H1 (cell line): ENCODE measurements around the gene RALGDS. TPM values are rescaled to one million over a fixed set of nuclear protein-coding genes. Genes with fewer than 3 reads are reported as not detected.

Experiments used
- CTCF ChIA-PET: fragments of 300-600 bp; sonication (Branson Sonifier 250); formaldehyde crosslinking; loops from one replicate; lab custom pipeline; 2021; ENCODE audit not compliant: partially characterized antibody; lab: Charles Lee
- POLR2A ChIA-PET: fragments of 300-600 bp; sonication (Branson Sonifier 250); formaldehyde crosslinking; loops from one replicate; lab custom pipeline; 2021; ENCODE audit warnings: inconsistent platforms; ENCODE audit not compliant: partially characterized antibody; lab: Charles Lee
- DNase-seq, 2 experiments: peaks; one replicate each; pipeline versions ENCODE4 v3.0.0 to v3.0.0-alpha.2; 2010 to 2022; ENCODE audit warnings: low spot score in 2 of 2, low read depth in 1 of 2, mixed read lengths in 1 of 2
- FAIRE-seq: peaks from 2 replicates; lab custom pipeline; 2011; peaks lifted over from hg19 to GRCh38; lab: Jason Lieb, UNC
- H2AFZ ChIP-seq: 2 replicates; pipeline ENCODE4 v1.8.1; 2012; ENCODE audit warnings: low read length, inconsistent platforms
- H2AK5ac ChIP-seq: 2 replicates; pipeline ENCODE4 v1.6.1; 2013; ENCODE audit warnings: low read depth, low read length
- H2BK120ac ChIP-seq: replicated peaks from 2 replicates; pipeline ENCODE3; 2013; ENCODE audit warnings: low read depth, low read length, inconsistent platforms
- H2BK12ac ChIP-seq: 2 replicates; pipeline ENCODE4 v1.6.1; 2013; ENCODE audit warnings: low read depth, low read length
- H2BK15ac ChIP-seq: 2 replicates; pipeline ENCODE4 v1.6.1; 2013; ENCODE audit warnings: low read length
- H2BK20ac ChIP-seq: 2 replicates; pipeline ENCODE4 v1.6.1; 2013; ENCODE audit warnings: low read length
- H2BK5ac ChIP-seq: 2 replicates; pipeline ENCODE4 v1.6.1; 2013; ENCODE audit warnings: low read depth, low read length
- H3K14ac ChIP-seq: 2 replicates; pipeline ENCODE4 v1.6.1; 2013; ENCODE audit warnings: inconsistent platforms; ENCODE audit not compliant: insufficient read length
- H3K18ac ChIP-seq: 2 replicates; pipeline ENCODE4 v1.6.1; 2013; ENCODE audit warnings: low read length; ENCODE audit errors: extremely low read depth
- H3K23ac ChIP-seq: 2 replicates; pipeline ENCODE4 v1.6.1; 2013; ENCODE audit warnings: inconsistent platforms; ENCODE audit not compliant: insufficient read length
- H3K23me2 ChIP-seq: 2 replicates; pipeline ENCODE4 v1.6.1; 2013; ENCODE audit warnings: low read depth, low read length
- H3K27ac ChIP-seq: 2 replicates; pipeline ENCODE4 v1.6.1; 2011; ENCODE audit warnings: low read depth, low read length, inconsistent platforms
- H3K27me3 ChIP-seq, 4 experiments: replicated peaks in 1 of 4; 1 replicate in 1 of 4; 2 replicates in 3 of 4; pipeline versions ENCODE4 v1.6.1 to v1.8.1; 2011 to 2013; ENCODE audit warnings: low read length in 3 of 4, mild to moderate bottlenecking in 3 of 4, inconsistent platforms in 2 of 4, mixed read lengths in 2 of 4, moderate library complexity in 1 of 4; ENCODE audit not compliant: control insufficient read depth in 3 of 4, insufficient read depth in 3 of 4; ENCODE audit errors: extremely low read depth in 1 of 4
- H3K36me3 ChIP-seq, 4 experiments: 2 replicates each; pipeline versions ENCODE4 v1.6.1 to v1.8.1; 2011 to 2013; ENCODE audit warnings: mild to moderate bottlenecking in 4 of 4, low read length in 3 of 4, moderate library complexity in 2 of 4, control low read depth in 1 of 4, inconsistent platforms in 1 of 4; ENCODE audit not compliant: insufficient read depth in 4 of 4, control insufficient read depth in 2 of 4
- H3K4ac ChIP-seq: replicated peaks from 2 replicates; pipeline ENCODE3; 2013; ENCODE audit warnings: low read length, low read depth, mixed read lengths, inconsistent platforms; ENCODE audit not compliant: insufficient read length
- H3K4me1 ChIP-seq, 4 experiments: replicated peaks in 1 of 4; 1 replicate in 1 of 4; 2 replicates in 3 of 4; pipeline versions ENCODE4 v1.6.1 to v1.8.1; 2011 to 2013; ENCODE audit warnings: low read length in 3 of 4, inconsistent platforms in 2 of 4, mixed read lengths in 1 of 4; ENCODE audit not compliant: insufficient read depth in 4 of 4, control insufficient read depth in 3 of 4
- H3K4me2 ChIP-seq, 2 experiments: 2 replicates each; pipeline versions ENCODE4 v1.6.1 to v1.8.1; 2011 to 2013; ENCODE audit warnings: low read depth in 2 of 2, low read length in 2 of 2, control low read depth in 1 of 2, inconsistent platforms in 1 of 2, mild to moderate bottlenecking in 1 of 2; ENCODE audit not compliant: insufficient read depth in 1 of 2
- H3K4me3 ChIP-seq, 4 experiments: fragments of 200-600, 300-600 bp in 1 of 4; sonication (generic), shearing (Covaris generic), sonication (Bioruptor Twin) in 1 of 4; 2 replicates each; pipeline versions ENCODE4 v1.5.1 to v1.8.1; 2011 to 2016; ENCODE audit warnings: low read length in 4 of 4, low read depth in 3 of 4, control low read depth in 2 of 4, inconsistent platforms in 2 of 4, mild to moderate bottlenecking in 2 of 4, mixed read lengths in 1 of 4, moderate library complexity in 1 of 4; ENCODE audit not compliant: insufficient read depth in 2 of 4; ENCODE audit errors: extremely low read depth in 1 of 4
- H3K56ac ChIP-seq: replicated peaks from 2 replicates; pipeline ENCODE3; 2013; ENCODE audit warnings: low read depth, mild to moderate bottlenecking, mixed read lengths, low read length, inconsistent platforms; ENCODE audit not compliant: insufficient read length
- H3K79me1 ChIP-seq: 2 replicates; pipeline ENCODE4 v1.6.1; 2013; ENCODE audit warnings: low read depth, low read length, control low read depth
- H3K79me2 ChIP-seq, 2 experiments: 2 replicates each; pipeline versions ENCODE4 v1.6.1 to v1.8.1; 2012 to 2013; ENCODE audit warnings: low read length in 2 of 2, mild to moderate bottlenecking in 2 of 2, inconsistent platforms in 1 of 2; ENCODE audit not compliant: insufficient read depth in 2 of 2, control insufficient read depth in 1 of 2
- H3K9ac ChIP-seq, 4 experiments: replicated peaks in 1 of 4; 1 replicate in 1 of 4; 2 replicates in 3 of 4; pipeline versions ENCODE4 v1.6.1 to v1.8.1; 2011 to 2013; ENCODE audit warnings: low read depth in 3 of 4, low read length in 3 of 4, control low read depth in 2 of 4, mild to moderate bottlenecking in 2 of 4, moderate library complexity in 2 of 4, inconsistent platforms in 1 of 4; ENCODE audit errors: extremely low read depth in 1 of 4
- H3K9me3 ChIP-seq, 2 experiments: 2 replicates each; pipeline versions ENCODE4 v1.6.1 to v1.8.1; 2012 to 2013; ENCODE audit warnings: mild to moderate bottlenecking in 2 of 2, moderate library complexity in 2 of 2, control low read depth in 1 of 2, inconsistent platforms in 1 of 2, low read depth in 1 of 2, low read length in 1 of 2, mixed read lengths in 1 of 2; ENCODE audit not compliant: insufficient read depth in 2 of 2
- H4K20me1 ChIP-seq, 2 experiments: replicated peaks in 1 of 2; 2 replicates each; pipeline versions ENCODE3 to v1.8.1; 2011 to 2013; ENCODE audit warnings: inconsistent platforms in 2 of 2, low read length in 2 of 2, mild to moderate bottlenecking in 1 of 2; ENCODE audit not compliant: insufficient read depth in 2 of 2, control insufficient read depth in 1 of 2
- H4K5ac ChIP-seq: 2 replicates; pipeline ENCODE4 v1.6.1; 2013; ENCODE audit warnings: low read length, low read depth, mixed read lengths, inconsistent platforms; ENCODE audit not compliant: insufficient read length
- H4K8ac ChIP-seq: 2 replicates; pipeline ENCODE4 v1.8.0; 2013; ENCODE audit warnings: mild to moderate bottlenecking, moderate library complexity, low read length, inconsistent platforms; ENCODE audit not compliant: insufficient read depth; ENCODE audit errors: extremely low read depth
- H4K91ac ChIP-seq: replicated peaks from 2 replicates; pipeline ENCODE3; 2013; ENCODE audit warnings: low read length, mixed read lengths, inconsistent platforms; ENCODE audit not compliant: insufficient read length
- CEBPB ChIP-seq: IDR thresholded peaks from 2 replicates; pipeline ENCODE4 v1.6.1; 2012; ENCODE audit warnings: low read depth, low read length
- EP300 ChIP-seq, 2 experiments: IDR thresholded peaks; 1 replicate in 1 of 2; 2 replicates in 1 of 2; pipeline ENCODE4 v1.6.1; 2011 to 2012; ENCODE audit warnings: low read depth in 2 of 2, low read length in 2 of 2, mild to moderate bottlenecking in 2 of 2, borderline replicate concordance in 1 of 2, inconsistent platforms in 1 of 2, moderate library complexity in 1 of 2
- MAFK ChIP-seq: IDR thresholded peaks from 2 replicates; pipeline ENCODE4 v1.6.1; 2012; ENCODE audit warnings: low read depth, mild to moderate bottlenecking, improper control_type of control experiment, low read length
- PHF8 ChIP-seq: fragments of 200-600 bp; sonication (generic); conservative IDR thresholded peaks from 2 replicates; pipeline ENCODE4 v1.7.1; 2012; ENCODE audit warnings: low read depth, mild to moderate bottlenecking, inconsistent platforms, low read length, moderate library complexity
- RAD21 ChIP-seq, 2 experiments: IDR thresholded peaks in 1 of 2; conservative IDR thresholded peaks in 1 of 2; 2 replicates each; pipeline ENCODE4 v1.6.1; 2011; ENCODE audit warnings: low read depth in 2 of 2, low read length in 2 of 2, improper control_type of control experiment in 1 of 2, inconsistent platforms in 1 of 2, mild to moderate bottlenecking in 1 of 2, moderate library complexity in 1 of 2
- RFX5 ChIP-seq: IDR thresholded peaks from 2 replicates; pipeline ENCODE4 v1.6.1; 2011; ENCODE audit warnings: low read depth, low read length, improper control_type of control experiment, borderline replicate concordance
- WGBS, 2 experiments: shearing (Covaris generic) in 1 of 2; methylation state at CpG; one replicate each; pipeline versions ENCODE4 v1.1.6 to v1.1.7; 2013 to 2015; ENCODE audit warnings: low lambda C conversion rate in 2 of 2, mixed read lengths in 2 of 2, inconsistent platforms in 1 of 2, low coverage in 1 of 2, missing lambda C conversion rate in 1 of 2; ENCODE audit not compliant: insufficient replicate concordance in 2 of 2, insufficient coverage in 1 of 2, insufficient read length in 1 of 2; ENCODE audit errors: extremely low coverage in 1 of 2, missing lambda C conversion rate in 1 of 2; 5-methylcytosine and 5-hydroxymethylcytosine counted together
- polyA plus RNA-seq, 7 experiments: library from polyadenylated mRNA; depleted of rRNA in 3 of 7; stranded (reverse) in 5 of 7; unstranded in 2 of 7; fragments of >200 nt in 5 of 7; fragments of 200-250 nt in 2 of 7; gene quantifications; 1 replicate in 5 of 7; 2 replicates in 1 of 7; 4 replicates in 1 of 7; pipeline versions ENCODE4 v1.2.1 to v1.2.3, GENCODE V29; 2011 to 2013; ENCODE audit warnings: missing spikeins in 2 of 7, mixed read lengths in 2 of 7
- total RNA-seq: library from RNA; stranded (reverse); fragmentation: NEBNext Ultra II Directional; extraction: Animal tissue kit (Norgen Biotek cat#: 25700); gene quantifications from 2 replicates; pipeline ENCODE4 v1.2.1, GENCODE V29; 2021

Gene RALGDS
- total and polyA plus RNA-seq, 2 of the 8 experiments (the other 6 are each of a cell fraction or from before 2014, with no cell fraction given), result 14.5 to 25.5 TPM

DNA sequence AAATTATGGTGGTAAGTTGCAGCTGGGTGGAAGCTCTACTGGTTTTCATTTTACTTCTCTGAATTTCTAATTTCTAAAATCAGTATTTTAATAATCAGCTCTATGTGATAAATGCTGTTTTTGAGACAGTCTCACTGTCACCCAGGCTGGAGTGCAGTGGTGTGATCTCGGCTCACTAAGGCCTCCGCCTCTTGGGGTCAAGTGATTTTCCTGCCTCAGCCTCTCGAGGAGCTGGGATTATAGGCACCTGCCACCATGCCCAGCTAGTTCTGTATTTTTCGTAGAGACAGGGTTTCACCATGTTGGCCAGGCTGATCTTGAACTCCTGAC, 1.5 kb upstream of the RALGDS start:
- H2BK5ac ChIP-seq, result no peak overlapping the region
- H3K4ac ChIP-seq, result no peak overlapping the region
- DNase-seq (no peak), FAIRE-seq (no peak)
- H3K36me3 ChIP-seq, result no peaks in the 10 kb centered on the region
- no peaks in the 10 kb centered on the region for H3K9me3 ChIP-seq
- no peak overlapping the region for H3K27ac ChIP-seq
- H3K9ac ChIP-seq, result no peak overlapping the region
- no peak overlapping the region for H3K23ac ChIP-seq
- peaks cover 26 to 43% of the 10 kb centered on the region in 2 experiments for H4K20me1 ChIP-seq
- H2AK5ac ChIP-seq, result no peak overlapping the region
- no peak overlapping the region for H2BK120ac ChIP-seq
- H4K8ac ChIP-seq, result no peak overlapping the region
- CTCF ChIA-PET, result interaction anchor here (0.6 to 2.5 kb wide), 6 partner anchors 11 to 38 kb away, joined by 3 to 12 read pairs (median 5); no protein-coding TSS in a partner anchor
- peaks cover 0 to 41% (median 31%) of the 10 kb centered on the region in 4 experiments; a peak in 5 of 7 replicates for H3K27me3 ChIP-seq
- H2BK12ac ChIP-seq, result no peak overlapping the region
- no peak overlapping the region for H4K91ac ChIP-seq
- no peak overlapping the region for H2BK20ac ChIP-seq
- H3K79me1 ChIP-seq, result no peaks in the 10 kb centered on the region
- no peak overlapping the region for H2AFZ ChIP-seq
- H3K4me1 ChIP-seq, result peaks cover 0 to 17% (median 6%) of the 10 kb centered on the region in 4 experiments; a peak in 6 of 7 replicates
- no peak overlapping the region for H3K56ac ChIP-seq
- 93% methylated on average over 4 of the region's 4 CpGs; no CpG with 5 or more reads in 1 of the 2 experiments for WGBS, 2 experiments
- POLR2A ChIA-PET, result interaction anchor here (1.5 to 1.6 kb wide), 2 partner anchors 11 to 22 kb away, joined by 4 read pairs; no protein-coding TSS in a partner anchor
- H3K14ac ChIP-seq, result no peak overlapping the region
- peaks cover 13% of the 10 kb centered on the region; the same call in 1 of the 2 replicates for H3K23me2 ChIP-seq
- H3K4me3 ChIP-seq, result no peak overlapping the region
- no peak overlapping the region for H4K5ac ChIP-seq
- no peak overlapping the region for H2BK15ac ChIP-seq
- no peak overlapping the region for H3K18ac ChIP-seq
- H3K4me2 ChIP-seq, result no peak overlapping the region
- H3K79me2 ChIP-seq, result no peaks in the 10 kb centered on the region
- TF ChIP-seq RFX5 (no peak), RAD21 (IDR thresholded peaks at IDR 0.05 in 1 of 2, conservative IDR thresholded peaks at IDR 0.05 in 1 of 2; ENCODE audit: low read depth in 2 of 2, low read length in 2 of 2) (no peak), PHF8 (no peak), MAFK (no peak), EP300 (IDR thresholded peaks at IDR 0.05; ENCODE audit: borderline replicate concordance in 1 of 2, low read depth in 2 of 2, low read length in 2 of 2) (no peak), CEBPB (no peak)
